ENCODE measurements around the gene CAMK2N1.

CAMK2N1 gene

DNA sequence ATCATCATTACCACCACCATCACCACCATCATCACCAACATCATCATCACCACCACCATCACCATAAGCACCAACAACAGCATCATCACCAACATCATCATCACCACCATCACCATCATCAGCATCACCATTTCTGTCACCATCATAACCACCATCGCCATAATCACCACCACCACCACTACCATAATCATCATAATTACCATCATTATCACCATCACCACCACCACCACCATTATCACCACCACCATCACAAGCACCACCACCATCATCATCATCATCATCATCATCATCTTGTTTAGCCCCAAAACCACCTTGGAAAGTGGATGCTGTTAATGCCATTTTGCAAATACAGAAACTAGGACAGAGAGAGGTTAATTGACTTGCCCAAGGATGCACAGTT is 22.5 kb downstream of the CAMK2N1 start:
- H3K4me1 ChIP-seq = no peaks in the 10 kb centered on the region
- H3K27me3 ChIP-seq (ENCODE audit: control insufficient read depth, insufficient read depth, low read length) = no peaks in the 10 kb centered on the region
- no peaks in the 10 kb centered on the region for H3K79me2 ChIP-seq
- no peak overlapping the region for H3K4me2 ChIP-seq (ENCODE audit: low read length)
- TF ChIP-seq, protein P1, sequence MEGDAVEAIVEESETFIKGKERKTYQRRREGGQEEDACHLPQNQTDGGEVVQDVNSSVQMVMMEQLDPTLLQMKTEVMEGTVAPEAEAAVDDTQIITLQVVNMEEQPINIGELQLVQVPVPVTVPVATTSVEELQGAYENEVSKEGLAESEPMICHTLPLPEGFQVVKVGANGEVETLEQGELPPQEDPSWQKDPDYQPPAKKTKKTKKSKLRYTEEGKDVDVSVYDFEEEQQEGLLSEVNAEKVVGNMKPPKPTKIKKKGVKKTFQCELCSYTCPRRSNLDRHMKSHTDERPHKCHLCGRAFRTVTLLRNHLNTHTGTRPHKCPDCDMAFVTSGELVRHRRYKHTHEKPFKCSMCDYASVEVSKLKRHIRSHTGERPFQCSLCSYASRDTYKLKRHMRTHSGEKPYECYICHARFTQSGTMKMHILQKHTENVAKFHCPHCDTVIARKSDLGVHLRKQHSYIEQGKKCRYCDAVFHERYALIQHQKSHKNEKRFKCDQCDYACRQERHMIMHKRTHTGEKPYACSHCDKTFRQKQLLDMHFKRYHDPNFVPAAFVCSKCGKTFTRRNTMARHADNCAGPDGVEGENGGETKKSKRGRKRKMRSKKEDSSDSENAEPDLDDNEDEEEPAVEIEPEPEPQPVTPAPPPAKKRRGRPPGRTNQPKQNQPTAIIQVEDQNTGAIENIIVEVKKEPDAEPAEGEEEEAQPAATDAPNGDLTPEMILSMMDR (IDR thresholded peaks at IDR 0.05) = no peak
- no peak overlapping the region for H3K9ac ChIP-seq
- H2AFZ ChIP-seq = no peak overlapping the region
- no peak overlapping the region for H3K4me3 ChIP-seq (ENCODE audit: low read depth, low read length)
- H3K36me3 ChIP-seq (ENCODE audit: control insufficient read depth, insufficient read depth, low read length) = no peaks in the 10 kb centered on the region
- no peaks in the 10 kb centered on the region for H3K9me3 ChIP-seq (ENCODE audit: control insufficient read depth, low read length)
- H3K27ac ChIP-seq = no peak overlapping the region

DNA sequence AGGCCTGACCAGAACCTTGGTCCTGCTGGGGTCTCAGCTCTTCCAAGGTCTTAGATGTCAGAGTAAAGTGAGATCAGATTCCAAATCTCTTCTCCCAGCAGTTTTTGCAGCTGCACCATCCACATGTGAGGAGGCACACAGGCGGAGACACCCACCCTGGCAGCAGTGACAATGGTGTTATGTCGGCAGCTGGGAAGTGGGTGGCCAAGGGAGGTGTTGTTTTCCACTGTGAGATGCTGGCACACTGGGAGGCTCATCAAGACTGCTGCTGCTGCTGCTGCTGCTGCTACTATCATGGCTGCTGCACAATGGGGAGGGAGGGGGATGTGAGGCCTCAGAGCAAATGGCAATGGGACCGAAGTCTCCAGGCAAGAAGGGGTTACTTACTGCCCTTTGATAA is 23.6 kb downstream of the CAMK2N1 start:
- Histone ChIP-seq H3K9me3 (ENCODE audit: control insufficient read depth, low read length) (no peaks in the 10 kb centered on the region), H3K27ac (no peak overlapping the region), H3K36me3 (ENCODE audit: control insufficient read depth, insufficient read depth, low read length) (no peaks in the 10 kb centered on the region), H3K4me2 (ENCODE audit: low read length) (no peak overlapping the region), H3K9ac (no peak overlapping the region), H3K4me3 (ENCODE audit: low read depth, low read length) (no peak overlapping the region), H3K4me1 (no peaks in the 10 kb centered on the region), H3K27me3 (ENCODE audit: control insufficient read depth, insufficient read depth, low read length) (no peaks in the 10 kb centered on the region), H3K79me2 (no peaks in the 10 kb centered on the region), H2AFZ (no peak overlapping the region)
- TF ChIP-seq, protein P1 (IDR thresholded peaks at IDR 0.05) = no peak

DNA sequence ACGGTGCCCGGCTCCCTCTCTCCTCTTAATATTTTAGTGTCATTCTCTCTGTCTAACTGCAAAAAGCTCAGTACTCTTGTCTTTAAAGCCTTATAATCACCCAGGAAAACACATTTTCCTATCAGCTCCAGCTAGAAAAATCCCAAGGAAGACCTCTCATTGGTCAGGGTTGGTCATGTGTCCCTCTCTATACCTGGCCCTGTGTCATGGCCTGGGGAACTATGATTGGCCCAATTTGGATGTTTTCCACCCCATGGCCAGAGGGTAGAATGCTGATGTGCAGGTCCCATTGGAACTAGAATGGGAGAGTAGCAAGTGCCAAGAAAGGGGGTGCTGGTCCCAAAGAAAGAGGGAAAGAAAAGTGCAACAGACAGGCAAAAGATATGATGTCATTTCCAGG is 27.3 kb downstream of the CAMK2N1 start:
- no peaks in the 10 kb centered on the region for H3K27me3 ChIP-seq (ENCODE audit: control insufficient read depth, insufficient read depth, low read length)
- no peaks in the 10 kb centered on the region for H3K36me3 ChIP-seq (ENCODE audit: control insufficient read depth, insufficient read depth, low read length)
- H3K4me1 ChIP-seq = no peaks in the 10 kb centered on the region
- H3K4me2 ChIP-seq (ENCODE audit: low read length) = no peak overlapping the region
- no peaks in the 10 kb centered on the region for H3K79me2 ChIP-seq
- no peak overlapping the region for H3K4me3 ChIP-seq (ENCODE audit: low read depth, low read length)
- no peak overlapping the region for H3K9ac ChIP-seq
- H2AFZ ChIP-seq = no peak overlapping the region
- H3K27ac ChIP-seq = no peak overlapping the region
- TF ChIP-seq, protein P1 (IDR thresholded peaks at IDR 0.05) = no peak
- H3K9me3 ChIP-seq (ENCODE audit: control insufficient read depth, low read length) = no peaks in the 10 kb centered on the region

DNA sequence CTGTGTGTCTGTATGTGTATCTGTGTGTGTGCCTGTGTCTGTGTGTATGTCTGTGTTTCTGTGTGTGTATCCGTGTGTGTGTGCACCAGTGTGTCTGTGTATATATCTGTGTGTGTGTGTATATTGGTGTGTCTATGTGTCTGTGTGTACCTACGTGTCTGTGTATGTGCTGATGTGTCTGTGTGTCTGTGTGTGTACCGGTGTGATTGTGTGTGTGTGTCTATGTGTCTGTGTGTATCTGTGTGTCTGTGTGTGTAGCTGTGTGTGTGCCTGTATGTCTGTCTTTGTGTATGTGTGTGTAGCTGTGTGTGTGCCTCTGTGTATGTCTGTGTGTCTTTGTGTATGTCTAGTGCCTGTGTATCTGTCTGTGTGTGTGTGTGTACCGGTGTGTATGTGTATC is 32.0 kb downstream of the CAMK2N1 start:
- Histone ChIP-seq H3K4me3 (ENCODE audit: low read depth, low read length) (no peak overlapping the region), H3K9me3 (ENCODE audit: control insufficient read depth, low read length) (no peaks in the 10 kb centered on the region), H3K27ac (no peak overlapping the region), H3K4me2 (ENCODE audit: low read length) (no peak overlapping the region), H3K9ac (no peak overlapping the region), H3K79me2 (no peaks in the 10 kb centered on the region), H3K36me3 (ENCODE audit: control insufficient read depth, insufficient read depth, low read length) (no peaks in the 10 kb centered on the region), H3K4me1 (no peaks in the 10 kb centered on the region), H2AFZ (no peak overlapping the region), H3K27me3 (ENCODE audit: control insufficient read depth, insufficient read depth, low read length) (no peaks in the 10 kb centered on the region)
- TF ChIP-seq, protein P1 (IDR thresholded peaks at IDR 0.05) = no peak

DNA sequence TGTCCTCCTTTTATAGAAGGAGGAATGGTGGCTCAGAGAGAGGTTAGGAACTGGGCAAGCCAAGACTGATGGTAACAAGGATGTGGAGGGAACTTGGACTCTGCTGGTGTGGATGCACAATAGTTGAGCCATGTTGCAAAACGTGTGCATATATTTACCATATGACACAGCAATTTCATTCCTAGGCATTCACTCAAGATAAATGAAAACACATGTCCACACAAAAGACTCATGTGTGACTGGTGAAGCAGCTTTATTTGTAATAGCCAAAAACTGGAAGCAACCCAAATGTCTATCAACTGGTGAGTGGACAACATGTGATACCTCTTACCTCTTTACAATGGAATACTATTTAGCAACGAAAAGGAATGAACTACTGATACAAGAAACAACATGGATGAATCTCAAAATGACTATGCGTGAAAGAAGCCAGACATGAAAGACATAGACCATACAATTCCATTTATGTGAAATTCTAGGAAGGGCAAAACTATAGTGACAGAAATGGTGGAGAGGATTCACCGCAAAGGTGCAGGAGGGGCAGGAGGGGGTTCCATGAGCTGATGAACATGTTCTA is 36.2 kb downstream of the CAMK2N1 start:
- Histone ChIP-seq H2AFZ (no peak overlapping the region), H3K27ac (no peak overlapping the region), H3K4me2 (ENCODE audit: low read length) (no peak overlapping the region), H3K79me2 (no peaks in the 10 kb centered on the region), H3K4me3 (ENCODE audit: low read depth, low read length) (no peak overlapping the region), H3K36me3 (ENCODE audit: control insufficient read depth, insufficient read depth, low read length) (no peaks in the 10 kb centered on the region), H3K9me3 (ENCODE audit: control insufficient read depth, low read length) (no peaks in the 10 kb centered on the region), H3K9ac (no peak overlapping the region), H3K27me3 (ENCODE audit: control insufficient read depth, insufficient read depth, low read length) (no peaks in the 10 kb centered on the region), H3K4me1 (no peaks in the 10 kb centered on the region)
- TF ChIP-seq, protein P1 (IDR thresholded peaks at IDR 0.05) = no peak
